ENCODE data around the gene NLE1. TPM values are rescaled to one million over a fixed set of nuclear protein-coding genes. Genes with fewer than 3 reads are reported as not detected.

NLE1 gene
- polyA plus RNA-seq, 1 donor (not counting 4 experiments of a cell fraction or from before 2014, with no cell fraction given), result 13.5 TPM

- H3K27ac ChIP-seq (ENCODE audit: control insufficient read depth, insufficient read depth, low read length), result peak overlapping the region; percentile 15
- dilution Hi-C loops (cut with MboI; ENCODE audit: extremely low pct_ligation_motif_present, low sequenced_read_pairs), result no loop called here
- no peaks in the 10 kb centered on the region for H3K36me3 ChIP-seq (ENCODE audit: control insufficient read depth in 2 of 2, extremely low read depth in 1 of 2, insufficient read depth in 2 of 2, low read length in 2 of 2)
- peak overlapping the region; percentile 42 for H3K4me2 ChIP-seq (ENCODE audit: control insufficient read depth, extremely low read depth, insufficient read depth, low read depth, low read length)
- H3K79me2 ChIP-seq (ENCODE audit: control insufficient read depth, insufficient read depth, low read length), result no peaks in the 10 kb centered on the region
- H3K9ac ChIP-seq (ENCODE audit: control insufficient read depth, extremely low read depth, insufficient read depth, low read length), result no peak overlapping the region
- peaks cover 29% of the 10 kb centered on the region for H3K4me1 ChIP-seq (ENCODE audit: control insufficient read depth, extremely low read depth, insufficient read depth, low read length)
- peak overlapping the region; percentile 23 for H2AFZ ChIP-seq (ENCODE audit: control insufficient read depth, low read length)
- no peak overlapping the region for H3K4me3 ChIP-seq (ENCODE audit: control insufficient read depth in 2 of 3, extremely low read depth in 1 of 3, insufficient read depth in 2 of 3, low read depth in 1 of 3, low read length in 3 of 3)
- H3K27me3 ChIP-seq (ENCODE audit: control insufficient read depth, extremely low read depth, insufficient read depth, low read length), result no peaks in the 10 kb centered on the region
- no peaks in the 10 kb centered on the region for H4K20me1 ChIP-seq (ENCODE audit: control insufficient read depth, extremely low read depth, insufficient read depth, low read length)
- peak; percentile 77 for FAIRE-seq
- no peaks in the 10 kb centered on the region for H3K9me3 ChIP-seq (ENCODE audit: control insufficient read depth, low read depth, low read length)
- TF ChIP-seq EZH2 (IDR thresholded peaks at IDR 0.05; ENCODE audit: low read length), result no peak
- no peak for TF ChIP-seq CTCF (optimal IDR thresholded peaks at IDR 0.05 in 1 of 3, IDR thresholded peaks at IDR 0.05 in 1 of 3, conservative IDR thresholded peaks at IDR 0.05 in 1 of 3; ENCODE audit: extremely low read depth in 1 of 3, insufficient read depth in 2 of 3, low read length in 3 of 3)
- H3K9me1 ChIP-seq (ENCODE audit: control insufficient read depth, extremely low read depth, insufficient read depth, low read length), result no peaks in the 10 kb centered on the region
- DNase-seq (ENCODE audit: low read depth, low spot score), result no peak
Observed at GRCh38 chr17:35159940-35160339, 17.8 kb upstream of the NLE1 start.

GRCh38 chr17:35155246-35155645, 13.1 kb upstream of the NLE1 start:
- Histone ChIP-seq H4K20me1 (ENCODE audit: control insufficient read depth, extremely low read depth, insufficient read depth, low read length) (no peaks in the 10 kb centered on the region), H3K4me2 (ENCODE audit: control insufficient read depth, extremely low read depth, insufficient read depth, low read depth, low read length) (no peak overlapping the region), H2AFZ (ENCODE audit: control insufficient read depth, low read length) (no peak overlapping the region), H3K9ac (ENCODE audit: control insufficient read depth, extremely low read depth, insufficient read depth, low read length) (no peak overlapping the region), H3K36me3 (ENCODE audit: control insufficient read depth in 2 of 2, extremely low read depth in 1 of 2, insufficient read depth in 2 of 2, low read length in 2 of 2) (no peaks in the 10 kb centered on the region), H3K9me1 (ENCODE audit: control insufficient read depth, extremely low read depth, insufficient read depth, low read length) (no peaks in the 10 kb centered on the region), H3K27me3 (ENCODE audit: control insufficient read depth, extremely low read depth, insufficient read depth, low read length) (no peaks in the 10 kb centered on the region), H3K4me3 (ENCODE audit: control insufficient read depth in 2 of 3, extremely low read depth in 1 of 3, insufficient read depth in 2 of 3, low read depth in 1 of 3, low read length in 3 of 3) (no peak overlapping the region), H3K4me1 (ENCODE audit: control insufficient read depth, extremely low read depth, insufficient read depth, low read length) (peaks cover 13% of the 10 kb centered on the region), H3K27ac (ENCODE audit: control insufficient read depth, insufficient read depth, low read length) (no peak overlapping the region), H3K9me3 (ENCODE audit: control insufficient read depth, low read depth, low read length) (no peaks in the 10 kb centered on the region), H3K79me2 (ENCODE audit: control insufficient read depth, insufficient read depth, low read length) (no peaks in the 10 kb centered on the region)
- FAIRE-seq, result no peak
- no peak for DNase-seq (ENCODE audit: low read depth, low spot score)
- dilution Hi-C loops (cut with MboI; ENCODE audit: extremely low pct_ligation_motif_present, low sequenced_read_pairs), result no loop called here
- TF ChIP-seq EZH2 (IDR thresholded peaks at IDR 0.05; ENCODE audit: low read length), result no peak
